ENCODE data around the gene DNAJC13.

DNA sequence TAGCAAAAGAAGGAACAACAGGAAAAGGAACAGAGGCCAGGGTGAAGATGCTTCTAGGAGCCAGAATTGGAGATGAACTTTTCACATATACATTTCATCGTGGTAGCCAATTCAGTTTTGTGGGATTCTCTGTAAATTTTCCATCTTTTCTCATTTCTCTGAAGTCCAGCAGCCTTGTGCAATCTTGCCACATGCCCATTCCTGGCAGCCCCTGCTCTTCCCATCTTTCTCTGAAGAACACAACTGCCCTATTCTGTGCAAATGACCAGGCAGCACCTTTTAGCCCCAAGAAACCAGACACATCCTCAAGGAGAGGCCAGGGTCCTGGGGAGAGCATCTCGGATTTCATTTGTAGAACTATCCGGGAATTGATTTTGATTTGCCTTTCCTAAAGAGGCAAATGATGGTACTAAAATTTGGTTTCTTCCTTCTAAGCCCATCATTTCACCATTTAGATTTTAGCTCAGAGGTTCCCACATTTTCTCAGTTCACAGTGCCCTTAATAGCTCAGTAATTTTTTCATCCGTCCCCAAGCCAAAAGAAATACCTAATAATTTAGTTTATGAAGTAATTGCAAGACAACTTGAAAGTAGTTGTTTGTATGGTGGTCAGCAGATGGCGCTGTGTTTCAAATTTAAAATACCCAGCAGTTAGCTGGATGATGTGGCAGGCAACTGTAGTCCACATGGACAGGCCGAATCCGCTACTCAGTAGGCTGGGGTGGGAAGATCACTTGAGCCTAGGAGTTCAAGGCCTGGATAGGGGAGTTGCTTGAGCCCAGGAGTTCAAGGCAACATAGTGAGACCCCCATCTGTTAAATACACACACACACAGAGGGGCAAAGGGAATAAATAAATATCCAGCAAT lies 118.5 kb downstream of the DNAJC13 start:
- TF ChIP-seq POLR2A (IDR thresholded peaks at IDR 0.05; ENCODE audit: low read length) (no peak), GATA1 (IDR thresholded peaks at IDR 0.05; ENCODE audit: low read depth, low read length) (no peak)

Data from erythroblast (primary cell).